Endothelial cell of umbilical vein (primary cell): ENCODE measurements around the gene TBCE. TPM values are rescaled to one million over a fixed set of nuclear protein-coding genes. Genes with fewer than 3 reads are reported as not detected.

Experiments
- BruUV-seq: library from RNA; stranded (reverse); fragments of 400-500 nt; replicated peaks from 2 replicates; lab custom pipeline; 2021; lab: Mats Ljungman, UMichigan
- CTCF ChIA-PET: fragments of 300-600, 350-600 bp; sonication (Branson Sonifier 250); formaldehyde crosslinking; loops from one replicate; lab custom pipeline; 2021; ENCODE audit warnings: antibody characterized with exemption, inconsistent platforms; lab: Charles Lee
- POLR2A ChIA-PET: fragments of 300-600, 350-600 bp; sonication (Branson Sonifier 250); formaldehyde crosslinking; loops from one replicate; lab custom pipeline; 2021; ENCODE audit warnings: antibody characterized with exemption, inconsistent platforms; lab: Charles Lee
- DNase-seq: peaks from one replicate; pipeline ENCODE4 v3.0.0-alpha.2; 2011; ENCODE audit warnings: low read depth, low spot score
- FAIRE-seq: peaks from 2 replicates; lab custom pipeline; 2011; peaks lifted over from hg19 to GRCh38; lab: Jason Lieb, UNC
- H2AFZ ChIP-seq: 2 replicates; pipeline ENCODE4 v1.6.0; 2012; ENCODE audit warnings: low read depth, low read length, control low read depth, inconsistent platforms
- H3K27ac ChIP-seq: 2 replicates; pipeline ENCODE4 v1.5.1; 2011; ENCODE audit warnings: low read depth, mild to moderate bottlenecking, control low read depth, low read length, moderate library complexity; ENCODE audit not compliant: insufficient read depth
- H3K27me3 ChIP-seq, 2 experiments: 2 replicates each; pipeline versions ENCODE4 v1.6.0 to v1.6.1; 2011; ENCODE audit warnings: low read length in 2 of 2, mixed read lengths in 1 of 2; ENCODE audit not compliant: control insufficient read depth in 2 of 2, insufficient read depth in 2 of 2
- H3K36me3 ChIP-seq, 2 experiments: 2 replicates in 1 of 2; 3 replicates in 1 of 2; pipeline ENCODE4 v1.5.1; 2011; ENCODE audit warnings: low read length in 2 of 2, mild to moderate bottlenecking in 1 of 2, moderate library complexity in 1 of 2; ENCODE audit not compliant: control insufficient read depth in 2 of 2, insufficient read depth in 2 of 2; ENCODE audit errors: extremely low read depth in 1 of 2
- H3K4me1 ChIP-seq: 3 replicates; pipeline ENCODE4 v1.5.1; 2011; ENCODE audit warnings: mild to moderate bottlenecking, low read length; ENCODE audit not compliant: control insufficient read depth, insufficient read depth; ENCODE audit errors: extremely low read depth
- H3K4me2 ChIP-seq: 2 replicates; pipeline ENCODE4 v1.6.1; 2011; ENCODE audit warnings: low read length, control low read depth, mixed read lengths; ENCODE audit not compliant: insufficient read depth
- H3K4me3 ChIP-seq, 3 experiments: fragments of 200-600 bp in 1 of 3; sonication (generic), shearing (Covaris generic) in 1 of 3; replicated peaks in 1 of 3; 2 replicates each; pipeline ENCODE4 v1.5.1; 2011 to 2016; ENCODE audit warnings: control low read depth in 3 of 3, low read length in 3 of 3, mild to moderate bottlenecking in 2 of 3, inconsistent platforms in 1 of 3, low read depth in 1 of 3, moderate library complexity in 1 of 3; ENCODE audit not compliant: insufficient read depth in 1 of 3
- H3K79me2 ChIP-seq: 2 replicates; pipeline ENCODE4 v1.6.0; 2012; ENCODE audit warnings: low read length, inconsistent platforms; ENCODE audit not compliant: control insufficient read depth, insufficient read depth
- H3K9ac ChIP-seq: replicated peaks from 2 replicates; pipeline ENCODE3; 2011; ENCODE audit warnings: low read length, control low read depth; ENCODE audit not compliant: insufficient read depth; ENCODE audit errors: extremely low read depth
- H3K9me1 ChIP-seq: replicated peaks from 3 replicates; pipeline ENCODE4 v1.6.0; 2011; ENCODE audit warnings: mild to moderate bottlenecking, low read length; ENCODE audit not compliant: control insufficient read depth, insufficient read depth; ENCODE audit errors: extremely low read depth
- H3K9me3 ChIP-seq: replicated peaks from 2 replicates; pipeline ENCODE4 v1.5.1; 2012; ENCODE audit warnings: low read length, inconsistent platforms; ENCODE audit not compliant: control insufficient read depth, insufficient read depth
- H4K20me1 ChIP-seq: replicated peaks from 2 replicates; pipeline ENCODE3; 2011; ENCODE audit warnings: mild to moderate bottlenecking, low read length; ENCODE audit not compliant: control insufficient read depth, insufficient read depth; ENCODE audit errors: extremely low read depth
- CTCF ChIP-seq, 2 donors: IDR thresholded peaks; 1 replicate in 1 of 2; 2 replicates in 1 of 2; pipeline ENCODE4 v1.5.1; 2011; ENCODE audit warnings: low read length in 2 of 2, mild to moderate bottlenecking in 2 of 2, moderate library complexity in 2 of 2, control low read depth in 1 of 2, inconsistent platforms in 1 of 2, low read depth in 1 of 2; ENCODE audit not compliant: insufficient read depth in 1 of 2; ENCODE audit errors: extremely low read depth in 1 of 2
- EZH2 ChIP-seq: IDR thresholded peaks from 2 replicates; pipeline ENCODE4 v1.6.1; 2012; ENCODE audit warnings: borderline replicate concordance, low read depth, mild to moderate bottlenecking, moderate library complexity, low read length, inconsistent platforms; ENCODE audit not compliant: severe bottlenecking
- FOS ChIP-seq: IDR thresholded peaks from 2 replicates; pipeline ENCODE4 v1.6.1; 2011; ENCODE audit warnings: mild to moderate bottlenecking, low read length, moderate library complexity, borderline replicate concordance; ENCODE audit not compliant: insufficient read depth
- JUN ChIP-seq: IDR thresholded peaks from 2 replicates; pipeline ENCODE4 v1.6.1; 2011; ENCODE audit warnings: borderline replicate concordance, low read depth; ENCODE audit not compliant: insufficient read length, insufficient read depth
- MAX ChIP-seq: IDR thresholded peaks from 2 replicates; pipeline ENCODE4 v1.6.1; 2011; ENCODE audit not compliant: insufficient read depth, insufficient read length
- MYC ChIP-seq: IDR thresholded peaks from one replicate; pipeline ENCODE4 v1.6.1; 2011; ENCODE audit warnings: mild to moderate bottlenecking, low read depth, low read length
- POLR2A ChIP-seq: IDR thresholded peaks from 2 replicates; pipeline ENCODE4 v1.6.1; 2012; ENCODE audit warnings: low read depth, mild to moderate bottlenecking, control low read depth, low read length
- POLR2AphosphoS5 ChIP-seq: IDR thresholded peaks from 2 replicates; pipeline ENCODE4 v1.6.1; 2012; ENCODE audit warnings: low read depth, mild to moderate bottlenecking, control low read depth, low read length, moderate library complexity; ENCODE audit not compliant: insufficient read depth
- dilution Hi-C: fragments of 300-500 bp; cut with MboI; formaldehyde crosslinking; loops from one replicate; pipeline ENCODE4 v1.15.0; 2019; ENCODE audit warnings: low sequenced_read_pairs; ENCODE audit not compliant: extremely low pct_ligation_motif_present
- intact Hi-C: fragments of 100-400 bp; cut with micrococcal nuclease; formaldehyde crosslinking; loops from one replicate; pipeline ENCODE4 v1.10.0; 2022
- polyA plus RNA-seq, 4 experiments: library from polyadenylated mRNA; depleted of rRNA in 3 of 4; stranded (reverse) in 3 of 4; unstranded in 1 of 4; fragments of >200 nt; gene quantifications; 2 replicates each; pipeline versions ENCODE4 v1.2.1 to v1.2.3, GENCODE V29; 2011 to 2012; ENCODE audit warnings: missing spikeins in 1 of 4
- total RNA-seq: library from RNA; stranded (reverse); gene quantifications from 2 replicates; pipeline ENCODE4 v1.2.3, GENCODE V29; 2021

TBCE gene
- total and polyA plus RNA-seq, 2 donors (not counting 3 experiments of a cell fraction or from before 2014, with no cell fraction given), result 13.7 to 32.6 TPM

GRCh38 chr1:235341334-235341733 is 25.9 kb upstream of the TBCE start:
- Histone ChIP-seq H3K4me3 (no peak overlapping the region), H3K9ac (no peak overlapping the region), H3K79me2 (no peaks in the 10 kb centered on the region), H3K4me1 (no peaks in the 10 kb centered on the region), H3K9me3 (no peaks in the 10 kb centered on the region), H3K36me3 (peaks cover 6 to 11% of the 10 kb centered on the region in 2 experiments), H3K9me1 (no peaks in the 10 kb centered on the region), H3K4me2 (no peak overlapping the region), H4K20me1 (no peaks in the 10 kb centered on the region), H3K27ac (no peak overlapping the region), H2AFZ (no peak overlapping the region), H3K27me3 (no peaks in the 10 kb centered on the region)
- no TSS peak for BruUV-seq
- FAIRE-seq (no peak), DNase-seq (no peak)
- POLR2A ChIA-PET, result interaction anchor here (0.7 kb wide), 1 partner anchor 128 kb away, joined by 4 read pairs; no protein-coding TSS in a partner anchor
- no peak for TF ChIP-seq MYC
- no peak for TF ChIP-seq EZH2
- TF ChIP-seq CTCF (IDR thresholded peaks at IDR 0.05; ENCODE audit: extremely low read depth in 1 of 2, insufficient read depth in 1 of 2, low read depth in 1 of 2, low read length in 2 of 2), result no peak
- no peak for TF ChIP-seq POLR2A
- no peak for TF ChIP-seq POLR2AphosphoS5
- no peak for TF ChIP-seq MAX
- TF ChIP-seq FOS, result no peak
- TF ChIP-seq JUN, result no peak
- intact Hi-C loops, result no loop called here
- dilution Hi-C loops, result no loop called here
- CTCF ChIA-PET, result interaction anchor here (1.6 kb wide), 1 partner anchor 11 kb away, joined by 4 read pairs; no protein-coding TSS in a partner anchor
